Stomach (tissue), 9 donors: ENCODE data around the gene NTPCR. TPM values are rescaled to one million over a fixed set of nuclear protein-coding genes. Genes with fewer than 3 reads are reported as not detected.

Experiments
- DNase-seq, 2 donors: peaks; one replicate each; pipeline versions ENCODE4 v3.0.0 to v3.0.0-alpha.2; 2013 to 2019
- H3K27ac ChIP-seq, 5 donors: fragments of 200-600 bp in 4 of 5; sonication (generic) in 4 of 5; one replicate each; pipeline ENCODE4 v1.5.1; 2013 to 2019; ENCODE audit warnings: mild to moderate bottlenecking in 1 of 5, moderate library complexity in 1 of 5
- H3K27me3 ChIP-seq, 3 donors: fragments of 200-600 bp; sonication (generic); one replicate each; pipeline ENCODE4 v1.5.1; 2017 to 2019; ENCODE audit warnings: mixed run types in 1 of 3
- H3K36me3 ChIP-seq, 4 donors: fragments of 200-600 bp; sonication (generic); 1 replicate in 3 of 4; 2 replicates in 1 of 4; pipeline ENCODE4 v1.5.1; 2016 to 2019
- H3K4me1 ChIP-seq, 4 donors: fragments of 200-600 bp; sonication (generic); one replicate each; pipeline ENCODE4 v1.5.1; 2016 to 2019
- H3K4me3 ChIP-seq, 4 donors: fragments of 200-600 bp; sonication (generic) in 3 of 4; one replicate each; pipeline ENCODE4 v1.5.1; 2016 to 2019; ENCODE audit warnings: mild to moderate bottlenecking in 1 of 4
- H3K9me3 ChIP-seq, 4 donors: fragments of 200-600 bp; sonication (generic); one replicate each; pipeline ENCODE4 v1.5.1; 2016 to 2019
- CTCF ChIP-seq, 7 experiments: fragments of 450-650 bp in 4 of 7; fragments of 200-600 bp in 3 of 7; sonication (generic) in 3 of 7; IDR thresholded peaks; one replicate each; pipeline ENCODE4 v1.5.1; 2016 to 2019; ENCODE audit warnings: antibody characterized with exemption in 7 of 7, control low read depth in 2 of 7, mild to moderate bottlenecking in 1 of 7
- EP300 ChIP-seq: sonication (generic); formaldehyde crosslinking; IDR thresholded peaks from one replicate; pipeline ENCODE4 v1.6.1; 2017; ENCODE audit warnings: antibody characterized with exemption
- POLR2A ChIP-seq, 4 donors: fragments of 450-650 bp; IDR thresholded peaks; one replicate each; pipeline ENCODE4 v1.6.1; 2016; ENCODE audit warnings: antibody characterized with exemption in 4 of 4, control low read depth in 2 of 4, mild to moderate bottlenecking in 1 of 4, moderate library complexity in 1 of 4
- POLR2AphosphoS5 ChIP-seq, 3 donors: sonication (generic); formaldehyde crosslinking; IDR thresholded peaks; one replicate each; pipeline ENCODE4 v1.6.1; 2016; ENCODE audit warnings: antibody characterized with exemption in 3 of 3
- WGBS, 5 donors: extraction: QIAGEN DNeasy Blood & Tissue Kit in 3 of 5; methylation state at CpG; one replicate each; pipeline versions ENCODE4 v1.1.5 to v1.1.7; 2013 to 2018; 5-methylcytosine and 5-hydroxymethylcytosine counted together
- intact Hi-C: fragments of 100-400 bp; cut with DNase I; formaldehyde crosslinking; loops from one replicate; pipeline ENCODE4 v1.15.1; 2023; ENCODE audit warnings: low total_unique reads
- polyA plus RNA-seq, 3 donors: library from polyadenylated mRNA; stranded (reverse); fragments of 200-250 nt; gene quantifications; one replicate each; pipeline ENCODE4 v1.2.3, GENCODE V29; 2013
- total RNA-seq, 5 donors: library from RNA; depleted of rRNA; stranded (reverse); fragments of >200 nt; gene quantifications; one replicate each; pipeline versions ENCODE4 v1.1.0 to v1.2.3, GENCODE V29; 2014 to 2016
- donor health status: healthy with polysubstance abuse.
- donor health status: Bipolar disorder and iron deficiency.
- donor health status: healthy.

Gene NTPCR
- total and polyA plus RNA-seq, 8 donors = 14.9 to 56.3 (median 43.1) TPM

DNA sequence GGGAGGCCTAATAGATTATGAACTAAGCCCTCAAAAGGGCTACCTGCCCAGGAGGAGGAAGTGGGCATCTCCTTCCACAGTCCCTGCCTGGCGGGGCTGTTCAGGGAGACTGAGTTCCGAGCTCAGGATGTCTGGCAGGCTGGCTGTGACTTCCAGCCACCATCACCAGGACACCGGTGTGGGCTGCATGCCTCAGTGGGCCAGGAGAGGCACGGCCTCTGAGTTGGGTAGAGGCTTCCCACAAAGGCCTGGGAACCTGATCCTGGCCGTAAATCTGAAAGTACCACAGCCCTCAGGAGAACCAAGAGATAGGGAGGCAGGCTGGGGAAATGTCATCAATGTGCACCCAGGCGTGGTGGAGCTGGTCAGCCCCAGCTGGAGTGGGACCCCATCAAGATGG, 29.1 kb downstream of the NTPCR start:
- Histone ChIP-seq H3K27ac (no peak overlapping the region), H3K36me3 (peaks cover 3 to 33% (median 29%) of the 10 kb centered on the region in 4 donors), H3K27me3 (no peaks in the 10 kb centered on the region), H3K4me3 (no peak overlapping the region), H3K4me1 (peaks cover 0 to 23% (median 7%) of the 10 kb centered on the region in 4 donors), H3K9me3 (no peaks in the 10 kb centered on the region)
- TF ChIP-seq POLR2AphosphoS5 (IDR thresholded peaks at IDR 0.05) = no peak
- no peak for TF ChIP-seq CTCF (IDR thresholded peaks at IDR 0.05)
- no peak for TF ChIP-seq POLR2A (IDR thresholded peaks at IDR 0.05)
- no peak for TF ChIP-seq EP300
- DNase-seq = no peak
- WGBS, 5 donors = 96 to 100% (median 97%) methylated on average over 6 of the region's 6 CpGs
- intact Hi-C loops = no loop called here

- Histone ChIP-seq H3K4me3 (no peak overlapping the region), H3K4me1 (peaks cover 0 to 14% (median 4%) of the 10 kb centered on the region in 4 donors), H3K27ac (no peak overlapping the region), H3K36me3 (peaks cover 3 to 35% (median 29%) of the 10 kb centered on the region in 4 donors), H3K9me3 (no peaks in the 10 kb centered on the region), H3K27me3 (no peaks in the 10 kb centered on the region)
- WGBS, 5 donors = 79 to 82% (median 81%) methylated on average over 13 of the region's 13 CpGs
- DNase-seq = no peak
- intact Hi-C loops = no loop called here
- TF ChIP-seq POLR2AphosphoS5 (IDR thresholded peaks at IDR 0.05) = no peak
- TF ChIP-seq EP300 = no peak
- no peak for TF ChIP-seq POLR2A (IDR thresholded peaks at IDR 0.05)
- no peak for TF ChIP-seq CTCF (IDR thresholded peaks at IDR 0.05)
Measured at GRCh38 chr1:232980355-232980978, 30.1 kb downstream of the NTPCR start.

- H3K27ac ChIP-seq = no peak overlapping the region
- TF ChIP-seq POLR2AphosphoS5 (IDR thresholded peaks at IDR 0.05) (no peak), POLR2A (IDR thresholded peaks at IDR 0.05) (no peak), EP300 (no peak), CTCF (IDR thresholded peaks at IDR 0.05) (no peak)
- peaks cover 3 to 34% (median 28%) of the 10 kb centered on the region in 4 donors for H3K36me3 ChIP-seq
- intact Hi-C loops = no loop called here
- no peak for DNase-seq
- 83 to 94% (median 89%) methylated on average over 9 of the region's 9 CpGs for WGBS, 5 donors
- H3K4me3 ChIP-seq = no peak overlapping the region
- no peaks in the 10 kb centered on the region for H3K9me3 ChIP-seq
- H3K27me3 ChIP-seq = no peaks in the 10 kb centered on the region
- peaks cover 0 to 11% (median 3%) of the 10 kb centered on the region in 4 donors for H3K4me1 ChIP-seq
Measured at GRCh38 chr1:232980986-232981560, 30.7 kb downstream of the NTPCR start.

DNA sequence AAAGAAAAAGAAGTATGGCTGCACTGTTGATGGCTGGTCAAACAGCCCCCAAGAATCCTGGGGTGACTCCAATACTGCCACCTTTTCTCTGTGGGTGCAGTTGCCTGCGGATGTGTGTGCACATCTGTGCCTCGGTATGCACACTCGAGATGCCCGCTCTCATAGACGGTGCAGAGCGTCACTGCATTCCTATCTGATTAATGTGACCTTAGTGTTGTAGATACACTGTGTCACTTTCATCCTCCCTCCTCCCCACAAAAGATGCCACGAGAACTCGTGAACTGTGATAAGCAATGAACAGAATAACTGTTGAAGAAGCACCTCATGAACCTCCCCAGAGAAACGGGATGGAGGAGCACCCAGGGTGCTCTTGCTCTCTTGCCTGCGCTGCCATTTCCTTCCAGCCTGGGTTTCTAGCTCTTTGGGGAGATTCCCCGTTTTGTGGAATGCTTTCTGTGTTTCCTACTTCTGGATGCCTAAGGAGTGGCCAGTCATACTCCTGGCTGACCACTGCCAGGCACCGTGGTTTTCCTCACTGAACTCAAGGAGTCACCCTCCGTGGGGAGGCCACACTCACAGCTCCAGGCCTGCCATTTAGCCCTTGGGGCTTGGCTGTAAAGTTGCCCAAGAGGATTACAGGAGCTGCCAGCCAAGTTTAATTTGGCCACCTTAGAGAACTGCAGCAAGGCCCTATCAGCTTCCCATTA, 32.0 kb downstream of the NTPCR start:
- Histone ChIP-seq H3K36me3 (peaks cover 0 to 21% (median 15%) of the 10 kb centered on the region in 4 donors), H3K4me3 (no peak overlapping the region), H3K4me1 (peaks cover 0 to 11% (median 3%) of the 10 kb centered on the region in 4 donors), H3K9me3 (no peaks in the 10 kb centered on the region), H3K27ac (no peak overlapping the region), H3K27me3 (no peaks in the 10 kb centered on the region)
- DNase-seq = peak in 1 of 2 donors; percentile 60
- intact Hi-C loops = no loop called here
- WGBS, 5 donors = 63 to 76% (median 65%) methylated on average over 13 of the region's 13 CpGs
- no peak for TF ChIP-seq EP300
- TF ChIP-seq POLR2AphosphoS5 (IDR thresholded peaks at IDR 0.05) = no peak
- TF ChIP-seq CTCF (IDR thresholded peaks at IDR 0.05) = no peak
- TF ChIP-seq POLR2A (IDR thresholded peaks at IDR 0.05) = no peak
